ENCODE data around the gene GFRA4.

DNA sequence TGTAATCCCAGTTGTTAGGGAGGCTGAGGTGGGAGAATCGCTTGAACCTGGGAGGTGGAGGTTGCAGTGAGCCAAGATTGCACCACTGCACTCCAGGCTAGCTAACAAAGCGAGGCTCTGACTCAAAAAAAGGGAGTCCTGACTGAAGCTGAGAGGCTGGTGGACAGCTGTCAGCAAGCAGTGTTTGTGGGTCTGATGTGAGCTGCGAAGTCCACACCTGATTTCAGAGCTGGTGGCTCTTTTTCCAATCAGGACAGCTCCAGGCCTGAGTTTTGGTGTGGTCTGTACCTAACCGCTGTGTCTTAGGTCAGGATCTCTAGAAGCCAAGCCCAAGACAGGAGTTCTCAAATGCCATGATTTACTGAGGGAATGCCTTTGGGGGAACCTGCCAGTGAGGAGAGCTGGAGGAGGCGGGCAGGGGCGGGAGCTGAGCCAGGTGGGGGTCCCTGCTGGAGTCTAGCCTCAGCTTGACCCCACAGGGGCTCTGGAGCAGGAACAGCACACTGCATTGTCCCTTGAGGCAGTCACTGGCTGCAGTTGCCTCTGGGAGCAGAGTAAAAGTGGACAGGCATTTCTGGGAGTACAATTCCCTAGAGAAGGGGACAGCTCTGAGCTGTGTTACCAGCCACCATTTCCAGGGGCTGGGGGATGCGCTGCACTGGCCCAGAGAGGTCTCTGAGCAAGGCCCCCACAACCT lies 5.0 kb downstream of the GFRA4 start:
- TF ChIP-seq CTCF (IDR thresholded peaks at IDR 0.05; ENCODE audit: low read length) (no peak), EZH2phosphoT487 (IDR thresholded peaks at IDR 0.05; ENCODE audit: low read length) (no peak)

All from MM.1S (cell line).